H1 (cell line): ENCODE measurements around the gene NOXO1.

Source experiments
- ATF3 ChIP-seq: IDR thresholded peaks from 2 replicates; pipeline ENCODE4 v1.6.1; 2011; ENCODE audit warnings: low read depth, mild to moderate bottlenecking, low read length; ENCODE audit not compliant: insufficient read depth
- CHD7 ChIP-seq: fragments of 300-600 bp; sonication (generic); IDR thresholded peaks from 2 replicates; pipeline ENCODE4 v1.7.1; 2012; ENCODE audit warnings: low read length, moderate library complexity, mild to moderate bottlenecking, inconsistent platforms; ENCODE audit not compliant: insufficient replicate concordance
- CTCF ChIP-seq, 3 experiments: IDR thresholded peaks; 1 replicate in 2 of 3; 2 replicates in 1 of 3; pipeline versions ENCODE4 v1.5.1 to v1.6.1; 2011; ENCODE audit warnings: low read length in 3 of 3, mild to moderate bottlenecking in 3 of 3, inconsistent platforms in 2 of 3, low read depth in 1 of 3, moderate library complexity in 1 of 3; ENCODE audit not compliant: insufficient read depth in 1 of 3; ENCODE audit errors: control extremely low read depth in 1 of 3
- EZH2 ChIP-seq: fragments of 200-600 bp; sonication (generic); IDR thresholded peaks from 2 replicates; pipeline ENCODE4 v1.7.1; 2012; ENCODE audit warnings: low read depth, mild to moderate bottlenecking, moderate library complexity, low read length, inconsistent platforms; ENCODE audit not compliant: severe bottlenecking
- FOSL1 ChIP-seq: IDR thresholded peaks from 2 replicates; pipeline ENCODE4 v1.6.1; 2011; ENCODE audit warnings: mild to moderate bottlenecking, low read depth, low read length, moderate library complexity; ENCODE audit not compliant: insufficient read depth
- JUN ChIP-seq: IDR thresholded peaks from 2 replicates; pipeline ENCODE4 v1.6.1; 2011; ENCODE audit warnings: low read depth, mild to moderate bottlenecking, improper control_type of control experiment, low read length
- RAD21 ChIP-seq, 2 experiments: IDR thresholded peaks in 1 of 2; conservative IDR thresholded peaks in 1 of 2; 2 replicates each; pipeline ENCODE4 v1.6.1; 2011; ENCODE audit warnings: low read depth in 2 of 2, low read length in 2 of 2, improper control_type of control experiment in 1 of 2, inconsistent platforms in 1 of 2, mild to moderate bottlenecking in 1 of 2, moderate library complexity in 1 of 2
- RBBP5 ChIP-seq: IDR thresholded peaks from 2 replicates; pipeline ENCODE4 v1.7.1; 2012; ENCODE audit warnings: low read depth, mild to moderate bottlenecking, inconsistent platforms, low read length, moderate library complexity, borderline replicate concordance
- SAP30 ChIP-seq: fragments of 300-600 bp; sonication (generic); IDR thresholded peaks from 2 replicates; pipeline ENCODE4 v1.7.1; 2012; ENCODE audit warnings: low read length, moderate library complexity, mild to moderate bottlenecking, inconsistent platforms; ENCODE audit not compliant: insufficient read depth, insufficient replicate concordance
- SIN3A ChIP-seq, 2 experiments: IDR thresholded peaks in 1 of 2; conservative IDR thresholded peaks in 1 of 2; 2 replicates each; pipeline ENCODE4 v1.6.1; 2011 to 2012; ENCODE audit warnings: low read length in 2 of 2, improper control_type of control experiment in 1 of 2, low read depth in 1 of 2, mild to moderate bottlenecking in 1 of 2

- TF ChIP-seq FOSL1 (no peak), JUN (no peak), SAP30 (no peak), ATF3 (no peak), CTCF (IDR thresholded peaks at IDR 0.05; ENCODE audit: control extremely low read depth in 1 of 3, insufficient read depth in 1 of 3, low read depth in 1 of 3, low read length in 3 of 3) (peak; percentile 87 to 99 (median 89)), CHD7 (no peak), SIN3A (conservative IDR thresholded peaks at IDR 0.05 in 1 of 2, IDR thresholded peaks at IDR 0.05 in 1 of 2; ENCODE audit: low read depth in 1 of 2, low read length in 2 of 2) (0 out of 4 replicates have a peak, but pooled peaks of 1 of the 2 experiments have one; percentile 43), RBBP5 (peak; percentile 22; the same call in 1 of the 2 replicates), RAD21 (IDR thresholded peaks at IDR 0.05 in 1 of 2, conservative IDR thresholded peaks at IDR 0.05 in 1 of 2; ENCODE audit: low read depth in 2 of 2, low read length in 2 of 2) (peak; percentile 51 to 76), EZH2 (no peak)
Measured at GRCh38 chr16:1929578-1930337, 51.5 kb downstream of the NOXO1 start.
